MM.1S (cell line): ENCODE results near the gene POLR1H.

Source experiments
- DNase-seq: peaks from one replicate; pipeline ENCODE4 v3.0.0-alpha.2; 2015
- H2AFZ ChIP-seq: fragments of 300-600 bp; sonication (generic); 2 replicates; pipeline ENCODE4 v1.6.0; 2016; ENCODE audit warnings: antibody characterized with exemption, low read length
- H3F3A ChIP-seq: fragments of 300-600 bp; sonication (generic); 2 replicates; pipeline ENCODE4 v1.6.1; 2016; ENCODE audit warnings: mild to moderate bottlenecking, antibody characterized with exemption, low read length, moderate library complexity, mixed read lengths; ENCODE audit not compliant: insufficient read depth
- H3K27ac ChIP-seq: fragments of 300-600 bp; sonication (generic); 2 replicates; pipeline ENCODE4 v1.5.1; 2016; ENCODE audit warnings: mild to moderate bottlenecking, low read length
- H3K27me3 ChIP-seq: fragments of 300-600 bp; sonication (generic); replicated peaks from 2 replicates; pipeline ENCODE4 v1.6.0; 2016; ENCODE audit warnings: low read length; ENCODE audit not compliant: insufficient read depth
- H3K36me3 ChIP-seq: fragments of 300-600 bp; sonication (generic); replicated peaks from 2 replicates; pipeline ENCODE4 v1.6.1; 2016; ENCODE audit warnings: mild to moderate bottlenecking, low read length, mixed read lengths; ENCODE audit not compliant: insufficient read depth
- H3K4me1 ChIP-seq: fragments of 300-600 bp; sonication (generic); 2 replicates; pipeline ENCODE4 v1.6.1; 2016; ENCODE audit warnings: low read length, mixed read lengths
- H3K4me2 ChIP-seq: fragments of 300-600 bp; sonication (generic); 2 replicates; pipeline ENCODE4 v1.6.0; 2016; ENCODE audit warnings: low read depth, low read length
- H3K4me3 ChIP-seq: fragments of 300-600 bp; sonication (generic); 2 replicates; pipeline ENCODE4 v1.5.1; 2016; ENCODE audit warnings: low read length, mixed read lengths
- H3K79me2 ChIP-seq: fragments of 300-600 bp; sonication (generic); 2 replicates; pipeline ENCODE4 v1.6.1; 2016; ENCODE audit warnings: mixed run types, low read length, mixed read lengths
- H3K9ac ChIP-seq: fragments of 300-600 bp; sonication (generic); 2 replicates; pipeline ENCODE4 v1.6.1; 2016; ENCODE audit warnings: low read length, mixed read lengths
- H3K9me2 ChIP-seq: fragments of 300-600 bp; sonication (generic); replicated peaks from 2 replicates; pipeline ENCODE4 v1.6.1; 2016; ENCODE audit warnings: mild to moderate bottlenecking, low read length, mixed read lengths; ENCODE audit not compliant: insufficient read depth
- H3K9me3 ChIP-seq: fragments of 300-600 bp; sonication (generic); replicated peaks from 2 replicates; pipeline ENCODE4 v1.6.1; 2016; ENCODE audit warnings: mild to moderate bottlenecking, low read length, mixed read lengths; ENCODE audit not compliant: insufficient read depth
- H4K20me1 ChIP-seq: fragments of 300-600 bp; sonication (generic); 2 replicates; pipeline ENCODE4 v1.6.1; 2016; ENCODE audit warnings: mild to moderate bottlenecking, low read length, moderate library complexity, mixed read lengths; ENCODE audit not compliant: insufficient read depth
- CTCF ChIP-seq: fragments of 300-600 bp; sonication (generic); IDR thresholded peaks from 2 replicates; pipeline ENCODE4 v1.5.1; 2016; ENCODE audit warnings: antibody characterized with exemption, low read length, mixed read lengths
- EZH2 ChIP-seq: fragments of 300-600 bp; sonication (generic); optimal IDR thresholded peaks from 2 replicates; pipeline ENCODE3; 2017; ENCODE audit warnings: low read depth, mild to moderate bottlenecking, antibody characterized with exemption, low read length, mixed read lengths
- EZH2phosphoT487 ChIP-seq: fragments of 300-600 bp; sonication (generic); IDR thresholded peaks from 2 replicates; pipeline ENCODE4 v1.6.1; 2018; ENCODE audit warnings: antibody characterized with exemption, low read length

The POLR1H gene

DNA sequence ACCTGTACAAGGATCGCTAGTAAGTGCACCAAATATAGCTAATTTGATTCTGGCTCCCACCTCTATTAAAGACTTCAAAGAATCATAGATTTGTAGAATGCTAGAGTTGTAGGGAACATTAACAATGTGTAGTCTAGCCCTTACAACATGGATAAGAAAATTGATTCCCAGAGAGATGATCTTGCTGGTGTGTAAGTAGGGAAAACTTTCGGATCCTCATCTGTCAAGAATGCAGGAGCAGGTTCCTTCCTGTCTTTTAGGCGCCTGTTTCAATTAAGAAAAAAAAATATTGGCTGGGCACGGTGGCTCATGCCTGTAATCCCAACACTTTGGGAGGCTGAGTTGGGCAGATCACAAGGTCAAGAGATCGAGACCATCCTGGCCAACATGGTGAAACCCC lies 26.8 kb downstream of the POLR1H start:
- Histone ChIP-seq H3K9ac (no peak overlapping the region), H4K20me1 (no peaks in the 10 kb centered on the region), H3K36me3 (no peaks in the 10 kb centered on the region), H3K4me3 (no peak overlapping the region), H3K27ac (no peak overlapping the region), H3K79me2 (no peaks in the 10 kb centered on the region), H3K4me2 (no peak overlapping the region), H3K27me3 (peaks cover 19% of the 10 kb centered on the region; the same call in 1 of the 2 replicates), H3K4me1 (no peaks in the 10 kb centered on the region), H2AFZ (no peak overlapping the region), H3K9me2 (no peaks in the 10 kb centered on the region), H3K9me3 (no peaks in the 10 kb centered on the region), H3F3A (no peaks in the 10 kb centered on the region)
- TF ChIP-seq CTCF = no peak
- no peak for TF ChIP-seq EZH2
- no peak for TF ChIP-seq EZH2phosphoT487
- DNase-seq = no peak

DNA sequence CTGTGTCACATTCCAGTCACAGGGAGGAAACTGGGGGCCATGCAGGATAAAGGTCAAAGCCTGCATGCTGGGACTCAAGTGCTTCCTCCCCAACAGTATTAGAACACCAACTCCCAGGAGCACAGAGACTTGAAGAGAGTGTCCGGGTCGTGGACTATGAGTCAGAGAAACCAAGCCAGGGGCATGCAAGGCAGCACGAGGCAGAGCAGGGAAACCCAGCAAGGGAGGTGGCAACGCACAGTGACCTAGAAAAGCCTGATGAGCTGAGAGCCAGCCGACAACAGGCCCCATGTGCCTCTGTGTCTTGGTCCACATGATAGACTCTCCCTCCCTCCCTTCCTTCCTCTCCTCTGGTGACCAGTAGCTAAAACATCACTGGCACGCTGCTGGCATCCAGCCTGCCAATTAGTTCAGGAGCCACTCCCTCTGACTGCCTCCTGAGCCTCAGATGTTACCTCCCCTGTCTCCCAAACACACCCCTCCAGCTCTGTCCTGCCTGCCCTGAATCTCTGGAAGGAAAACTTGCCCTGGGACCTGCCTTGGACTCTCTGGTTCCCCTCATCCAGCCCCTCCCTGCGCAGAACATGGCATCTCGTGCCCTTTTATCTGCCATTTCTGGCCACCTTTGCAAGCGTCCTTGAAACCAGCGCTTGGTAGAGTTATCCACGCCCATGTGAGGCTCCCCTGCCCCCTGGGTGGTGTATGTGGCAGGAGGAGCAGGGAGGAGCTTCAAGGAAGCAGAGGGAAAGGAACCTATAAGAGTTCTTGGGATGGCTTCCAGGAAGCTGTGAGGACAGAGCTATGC lies 30.7 kb downstream of the POLR1H start:
- Histone ChIP-seq H3K9ac (no peak overlapping the region), H2AFZ (0 out of 2 replicates have a peak overlapping the region, but pooled peaks have one; percentile 23)

GRCh38 chr6:30092852-30093543 lies 31.9 kb downstream of the POLR1H start:
- Histone ChIP-seq H3K9ac (no peak overlapping the region), H3K79me2 (no peaks in the 10 kb centered on the region), H3K27ac (no peak overlapping the region), H3F3A (no peaks in the 10 kb centered on the region), H3K36me3 (no peaks in the 10 kb centered on the region), H3K4me2 (no peak overlapping the region), H3K9me3 (no peaks in the 10 kb centered on the region), H3K27me3 (peaks cover 37% of the 10 kb centered on the region), H3K4me3 (no peak overlapping the region), H3K4me1 (no peaks in the 10 kb centered on the region), H2AFZ (no peak overlapping the region), H3K9me2 (no peaks in the 10 kb centered on the region), H4K20me1 (no peaks in the 10 kb centered on the region)
- DNase-seq = no peak
- TF ChIP-seq CTCF (no peak), EZH2 (no peak), EZH2phosphoT487 (no peak)

More for the DNA sequence above, 30.7 kb downstream of the POLR1H start:
- no peaks in the 10 kb centered on the region for H3K36me3 ChIP-seq
- no peak for TF ChIP-seq EZH2
- TF ChIP-seq EZH2phosphoT487 = no peak
- no peak for TF ChIP-seq CTCF
- no peaks in the 10 kb centered on the region for H3K9me2 ChIP-seq
- H3K27ac ChIP-seq = no peak overlapping the region
- no peak overlapping the region for H3K4me3 ChIP-seq
- no peak overlapping the region for H3K4me2 ChIP-seq
- H4K20me1 ChIP-seq = no peaks in the 10 kb centered on the region
- H3K9me3 ChIP-seq = no peaks in the 10 kb centered on the region
- H3K4me1 ChIP-seq = no peaks in the 10 kb centered on the region
- no peak for DNase-seq
- H3K27me3 ChIP-seq = peaks cover 30% of the 10 kb centered on the region
- H3F3A ChIP-seq = no peaks in the 10 kb centered on the region
- no peaks in the 10 kb centered on the region for H3K79me2 ChIP-seq
